GM18951 (cell line): Measurements from ENCODE around the gene MMP11.

Experiments used
- POLR2A ChIP-seq: IDR thresholded peaks from 4 replicates; pipeline ENCODE4 v1.6.1; 2011; ENCODE audit warnings: mild to moderate bottlenecking; ENCODE audit not compliant: insufficient read length, insufficient read depth; ENCODE audit errors: extremely low read depth
- in situ Hi-C: fragments of 300-500 bp; cut with MboI; formaldehyde crosslinking; loops from one replicate; pipeline ENCODE4 v1.12.0; 2022; ENCODE audit warnings: low sequenced_read_pairs, mixed read lengths, inconsistent platforms; ENCODE audit not compliant: unreplicated experiment

The MMP11 gene

GRCh38 chr22:23816156-23816976 lies 43.7 kb downstream of the MMP11 start:
- TF ChIP-seq POLR2A, result no peak
- in situ Hi-C loops, result no loop called here

- in situ Hi-C loops, result no loop called here
These were observed 44.5 kb downstream of the MMP11 start for GRCh38 chr22:23817146-23817545.

DNA sequence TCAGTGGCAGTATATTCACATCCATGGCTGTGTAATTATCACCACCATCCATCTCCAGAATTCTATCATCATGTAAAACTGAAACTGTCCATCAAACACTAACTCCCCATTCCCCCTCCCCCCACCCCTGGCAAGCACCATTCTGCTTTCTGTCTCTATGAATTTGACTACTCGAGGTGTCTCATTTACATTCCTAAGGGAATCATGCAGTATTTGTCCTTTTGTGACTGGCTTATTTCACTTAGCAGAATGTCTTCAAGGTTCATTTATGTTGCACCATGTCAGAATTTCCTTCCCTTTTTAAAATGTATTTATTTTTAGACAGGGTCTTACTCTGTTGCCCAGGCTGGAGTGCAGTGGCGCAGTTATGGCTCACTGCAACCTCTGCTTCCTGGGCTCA lies 45.9 kb downstream of the MMP11 start:
- no peak for TF ChIP-seq POLR2A
- in situ Hi-C loops, result no loop called here

More at GRCh38 chr22:23817146-23817545, 44.5 kb downstream of the MMP11 start:
- TF ChIP-seq POLR2A, result no peak

DNA sequence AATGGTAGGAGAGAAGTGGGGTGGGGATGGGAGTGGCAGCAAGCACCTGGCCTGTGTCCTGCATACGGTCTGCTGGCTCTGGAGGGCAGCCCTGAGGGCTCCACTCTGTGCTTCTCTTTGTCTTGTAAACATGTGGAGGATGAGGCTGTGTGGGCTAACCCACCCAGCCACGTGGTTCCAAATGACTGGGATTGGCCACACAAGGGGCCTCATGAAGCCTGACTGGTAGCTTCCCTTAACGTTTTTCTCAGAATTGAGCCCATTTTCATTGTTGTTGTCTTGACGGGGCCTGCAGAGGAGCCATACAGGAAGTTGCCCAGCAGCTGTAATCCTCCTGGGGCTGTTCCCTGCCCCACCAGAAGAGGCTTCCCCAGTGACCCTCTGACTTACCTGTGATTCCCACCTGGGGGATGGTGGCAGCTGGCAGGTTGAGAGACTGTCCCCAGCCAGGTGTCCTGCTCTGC lies 48.1 kb downstream of the MMP11 start:
- in situ Hi-C loops, result no loop called here
- no peak for TF ChIP-seq POLR2A

GRCh38 chr22:23822101-23822671 lies 49.5 kb downstream of the MMP11 start:
- in situ Hi-C loops, result no loop called here
- TF ChIP-seq POLR2A, result no peak

DNA sequence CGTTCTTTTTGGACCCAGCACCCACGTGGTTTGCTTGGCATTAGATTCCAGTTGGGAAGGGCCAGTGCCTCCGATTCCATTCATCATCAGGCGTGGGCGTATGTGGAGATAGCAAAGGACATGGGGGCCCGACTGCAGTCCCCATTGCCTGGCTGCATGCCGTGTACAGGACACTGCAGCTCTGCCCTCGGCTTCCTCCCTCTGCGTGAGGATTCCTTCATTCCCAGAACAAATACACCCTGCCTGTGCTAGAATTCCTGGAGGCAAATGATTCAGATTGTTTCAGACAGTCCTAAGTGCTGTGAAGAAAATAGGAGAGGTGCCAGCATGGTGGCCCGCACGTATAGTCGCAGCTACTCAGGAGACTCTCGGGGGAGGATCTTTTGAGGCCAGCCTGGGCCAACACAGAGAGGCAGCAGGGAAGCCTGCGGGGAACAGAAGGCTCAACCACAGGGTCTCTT lies 50.7 kb downstream of the MMP11 start:
- TF ChIP-seq POLR2A, result no peak
- in situ Hi-C loops, result no loop called here

GRCh38 chr22:23824476-23825245 lies 52.0 kb downstream of the MMP11 start:
- in situ Hi-C loops, result no loop called here
- no peak for TF ChIP-seq POLR2A

DNA sequence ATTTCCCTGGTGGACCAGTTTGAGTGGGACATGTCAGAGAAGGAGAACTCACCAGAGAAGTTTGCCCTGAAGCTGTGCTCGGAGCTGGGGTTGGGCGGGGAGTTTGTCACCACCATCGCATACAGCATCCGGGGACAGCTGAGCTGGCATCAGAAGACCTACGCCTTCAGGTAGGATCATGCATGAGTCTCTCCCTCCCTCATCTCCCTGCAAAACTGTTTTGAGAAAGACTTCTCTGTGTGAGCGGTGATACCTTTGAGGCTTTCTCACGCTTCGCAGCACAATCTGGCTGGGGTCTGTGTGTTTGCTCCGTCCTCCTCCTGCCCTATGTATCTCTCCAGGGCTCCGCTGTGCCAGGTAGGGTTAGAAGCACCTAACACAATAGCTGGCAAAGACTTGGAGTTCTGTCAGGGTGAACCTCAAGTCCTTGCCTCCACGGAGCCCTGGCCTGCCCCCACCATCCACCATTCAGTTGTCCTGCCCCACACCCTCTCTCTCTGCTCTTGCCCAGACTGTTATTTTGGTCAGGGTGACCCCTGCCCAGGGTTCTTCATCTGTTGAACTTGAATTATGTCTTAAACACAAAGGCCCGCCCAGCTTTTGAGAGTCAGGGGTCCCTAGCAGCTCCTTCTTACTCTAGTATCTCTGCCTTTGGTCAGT lies 52.7 kb downstream of the MMP11 start:
- in situ Hi-C loops, result no loop called here
- no peak for TF ChIP-seq POLR2A

DNA sequence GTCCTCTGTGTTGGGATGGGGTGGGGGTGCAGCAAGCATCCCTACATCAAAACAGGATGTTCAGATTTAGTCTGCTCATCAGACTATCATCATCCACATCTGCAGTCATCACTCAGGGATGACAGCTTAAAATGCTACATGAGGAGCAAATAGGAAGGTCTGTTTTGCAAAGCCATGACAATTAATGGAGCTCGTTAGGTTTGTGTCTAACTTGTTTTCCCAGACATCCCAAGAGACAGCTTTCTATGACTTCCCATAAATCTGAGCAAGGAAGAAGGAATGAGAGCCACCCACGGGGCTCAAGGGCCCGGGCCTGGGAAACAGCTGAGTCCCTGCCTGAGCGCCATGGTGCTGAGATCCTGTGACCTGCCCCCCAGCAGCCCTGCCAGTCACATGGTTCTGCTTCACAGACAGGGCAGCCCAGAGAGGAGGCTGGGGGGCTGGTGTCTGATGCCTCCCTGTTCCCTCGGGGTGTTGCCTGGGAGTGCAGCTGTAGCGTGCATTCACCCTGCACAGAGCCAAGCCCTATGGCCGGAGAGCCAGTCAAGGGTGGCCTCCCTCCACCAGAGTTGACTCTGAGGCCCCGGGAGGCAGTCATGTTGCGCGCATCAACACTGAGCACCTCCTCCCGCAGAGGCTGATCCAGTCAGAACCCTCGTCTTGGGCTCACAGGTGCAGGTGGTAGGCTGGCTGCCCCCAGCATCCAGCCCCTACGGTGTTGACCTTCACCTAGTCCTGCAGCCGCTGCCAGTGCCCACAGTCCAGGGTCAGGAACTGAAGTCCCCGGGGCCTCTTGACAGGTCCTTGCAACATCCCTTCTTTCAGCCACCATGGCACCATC lies 54.1 kb downstream of the MMP11 start:
- in situ Hi-C loops, result no loop called here
- TF ChIP-seq POLR2A, result no peak

DNA sequence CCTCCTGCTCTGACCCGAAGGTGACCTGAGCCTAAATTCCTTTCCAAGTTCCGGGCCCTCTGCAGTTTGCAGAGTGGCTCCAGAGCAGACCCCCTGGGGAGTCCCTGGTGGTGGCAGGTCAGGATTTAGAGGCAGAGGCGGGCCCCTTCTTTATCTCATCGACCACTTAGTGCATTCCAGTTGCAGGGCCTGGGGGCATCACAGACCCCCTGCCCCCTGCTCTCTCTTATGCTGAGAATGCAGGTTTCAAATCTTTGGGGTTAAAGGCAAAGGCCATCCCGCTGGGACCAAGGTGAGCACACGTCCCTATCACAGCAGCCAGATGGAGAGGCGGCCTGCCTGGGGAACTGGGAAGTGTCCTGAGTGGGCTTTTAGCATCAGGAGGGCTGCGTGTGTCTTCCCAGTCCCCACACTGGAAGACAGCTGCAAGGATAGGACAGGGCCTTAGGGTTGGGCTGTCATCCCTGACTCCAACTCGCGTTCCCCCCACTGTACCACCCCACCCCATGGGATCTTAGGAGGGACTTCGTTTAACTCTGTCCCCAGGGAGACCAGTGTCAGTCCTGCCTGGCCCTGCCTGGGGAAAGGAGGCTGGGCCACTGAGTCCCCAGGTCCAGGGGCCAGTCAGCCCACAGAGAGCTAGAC lies 54.8 kb downstream of the MMP11 start:
- in situ Hi-C loops, result no loop called here

DNA sequence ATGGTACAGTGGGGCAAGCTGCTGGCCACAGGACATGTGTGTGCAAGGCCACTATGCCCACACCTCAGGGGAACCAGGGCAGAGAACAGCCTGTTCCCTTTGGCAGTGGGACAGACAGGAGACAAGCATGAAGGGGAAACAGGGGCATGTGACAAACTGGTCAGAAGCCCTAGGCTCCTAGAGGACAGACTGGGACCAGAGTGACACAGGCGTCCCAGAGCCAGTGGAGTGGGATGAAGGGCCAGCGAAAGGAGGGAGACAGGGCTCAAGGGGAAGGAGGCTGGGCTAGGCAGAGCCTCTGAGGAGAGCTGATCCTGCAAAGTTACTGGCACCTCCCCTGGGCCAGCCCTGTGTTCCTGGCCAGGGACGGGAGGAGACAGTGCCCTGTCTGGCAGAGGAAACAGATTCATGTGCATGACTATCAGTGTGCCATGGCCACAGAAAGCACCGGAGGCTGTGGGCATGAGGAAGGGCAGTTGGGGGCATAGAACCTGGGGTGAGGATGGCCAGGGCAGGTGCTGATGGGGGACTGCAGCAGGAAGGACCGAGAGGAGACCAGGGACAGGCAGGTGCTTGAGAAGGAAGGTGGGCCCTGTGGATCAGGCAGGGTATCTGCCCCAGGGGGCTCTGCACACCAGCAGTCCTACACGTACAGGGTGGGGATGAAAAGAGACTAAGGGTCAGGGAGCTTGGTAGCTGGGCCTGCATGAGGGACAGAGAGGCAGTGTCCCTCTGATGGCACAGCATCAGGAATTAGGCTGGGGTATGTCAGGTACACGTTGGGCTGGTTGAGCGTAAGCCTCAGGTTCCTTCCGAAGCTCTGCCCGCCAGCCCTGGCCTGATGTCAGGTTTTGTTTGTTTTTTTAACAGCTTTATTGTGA lies 56.4 kb downstream of the MMP11 start:
- in situ Hi-C loops, result no loop called here
- no peak for TF ChIP-seq POLR2A

More for the DNA sequence above, 54.8 kb downstream of the MMP11 start:
- no peak for TF ChIP-seq POLR2A
